Epidermal melanocyte (primary cell): Measurements from ENCODE around the gene PLXNA1.
A peak's percentile ranks its signal among the peaks of the same experiment; 100 is the strongest.

ENCODE experiments used
- DNase-seq: peaks from one replicate; pipeline ENCODE4 v3.0.0; 2011; ENCODE audit warnings: low spot score; ENCODE audit not compliant: insufficient read length

The PLXNA1 gene

DNA sequence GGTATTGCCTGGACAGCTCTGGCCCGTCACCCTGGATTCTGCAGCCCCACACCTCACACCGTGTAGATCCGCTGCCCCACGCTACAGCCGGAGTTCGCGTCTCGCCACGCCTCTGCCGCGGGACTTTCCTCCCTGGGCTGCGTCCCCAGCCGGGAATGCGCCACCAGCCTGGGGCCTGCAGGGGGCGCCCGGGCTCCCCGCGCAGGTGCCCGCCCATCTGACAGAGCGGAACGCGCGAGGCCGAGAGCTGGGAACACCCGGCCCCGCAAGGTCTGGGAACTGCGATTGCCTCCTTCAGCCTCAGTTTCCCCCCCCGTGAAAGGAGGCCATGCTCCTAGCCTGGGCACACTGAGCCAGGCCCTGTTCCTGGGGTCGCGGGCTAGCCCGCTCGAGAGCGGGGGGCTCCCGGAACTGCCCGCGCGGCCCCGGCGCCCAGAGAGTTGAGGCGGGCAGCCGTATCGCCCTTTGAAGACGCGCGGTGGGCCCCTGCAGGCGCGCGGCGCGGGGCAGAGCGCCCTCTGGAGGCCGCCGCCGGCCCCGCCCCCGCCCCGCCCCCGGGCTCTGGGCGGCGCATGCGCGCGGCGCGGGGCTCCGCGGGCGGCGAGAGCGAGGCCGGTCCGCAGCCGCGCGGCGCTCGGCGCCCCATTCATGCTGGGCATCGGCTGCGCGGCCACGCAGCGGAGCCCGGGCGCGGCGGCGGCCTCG lies at the start of gene PLXNA1:
TSS of gene PLXNA1 (plus strand) at position 645 of the 705 bp plus-strand sequence. CDS start 5,479 bp downstream, outside the sequence.
- DNase-seq = peak; percentile 86

DNA sequence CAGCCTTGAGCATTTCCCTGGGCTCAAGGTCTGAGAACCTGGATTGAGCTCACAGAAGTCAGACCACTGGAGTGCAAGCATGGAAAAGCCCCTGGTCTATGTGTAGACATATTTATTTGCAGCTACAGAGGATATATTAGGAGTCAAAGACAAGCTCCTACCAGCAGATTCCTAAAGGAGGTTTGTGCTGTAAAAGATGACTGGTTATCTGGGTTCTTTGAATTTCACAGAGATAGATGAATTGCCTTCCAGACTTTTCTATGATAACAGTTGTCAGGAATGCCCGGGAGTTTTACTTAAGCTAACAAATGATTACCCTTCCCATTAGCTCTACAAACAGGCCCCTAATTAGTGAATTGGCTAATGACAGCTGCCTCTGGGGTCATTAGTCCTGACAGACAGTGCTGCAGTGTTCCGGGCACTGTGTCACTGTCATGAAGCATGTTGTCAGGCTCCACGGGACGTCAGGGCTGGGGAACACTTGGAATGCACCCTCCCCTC lies 48.8 kb upstream of the PLXNA1 start:
- DNase-seq = no peak

DNA sequence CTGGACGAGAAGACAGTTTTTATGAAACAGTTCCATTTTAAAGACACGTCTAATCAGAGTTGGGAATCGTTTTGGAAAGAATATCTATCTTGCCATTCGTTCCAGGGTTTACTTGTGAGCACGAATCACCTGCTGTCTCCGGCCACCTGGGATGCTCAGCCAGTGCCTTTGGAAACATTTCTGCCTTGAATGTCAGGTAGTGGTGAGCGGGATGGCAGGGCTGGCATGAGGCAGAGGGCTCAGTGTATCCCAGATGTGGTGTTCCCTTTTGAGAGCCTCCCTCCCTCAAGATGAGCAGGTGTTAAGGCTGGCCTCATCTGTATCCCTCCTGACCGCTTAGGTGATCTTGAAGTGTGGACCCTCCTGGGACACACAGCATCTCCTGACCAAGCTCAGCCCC lies 47.9 kb upstream of the PLXNA1 start:
- no peak for DNase-seq

DNA sequence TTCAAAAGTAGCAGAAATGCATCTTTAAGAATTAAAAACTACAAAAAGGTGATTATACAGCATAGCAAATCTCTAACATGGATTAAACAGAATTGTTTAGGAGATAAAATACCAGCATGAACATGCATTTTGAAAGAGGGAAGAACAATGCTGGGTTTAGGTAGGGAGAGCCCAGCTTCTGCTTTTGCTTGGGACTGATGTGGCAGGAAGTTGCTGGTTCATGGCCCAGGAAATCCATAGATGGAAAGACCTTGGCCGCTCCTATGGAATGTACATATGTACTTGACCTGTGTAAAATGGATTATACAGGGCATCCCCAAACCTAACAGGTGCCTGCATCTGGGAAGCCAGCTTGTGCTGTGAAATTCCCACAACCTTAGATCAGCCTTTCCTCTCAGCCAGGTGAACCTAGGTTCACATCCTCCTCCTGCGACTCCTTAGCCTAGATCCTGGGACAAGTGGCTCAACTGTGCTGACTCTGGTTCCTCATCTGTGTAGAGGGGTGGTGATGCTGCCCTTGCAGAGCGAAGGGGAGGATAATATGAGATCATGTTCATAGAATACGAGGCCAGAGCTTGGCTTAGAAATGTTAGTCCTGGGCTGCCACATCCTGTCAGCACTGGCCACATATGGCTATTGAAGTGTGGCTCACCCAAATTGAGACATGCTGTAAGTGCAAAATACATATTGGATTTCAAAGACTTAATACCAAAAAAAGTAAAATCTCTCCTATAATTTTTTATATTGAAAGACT lies 47.0 kb upstream of the PLXNA1 start:
- DNase-seq = no peak

DNA sequence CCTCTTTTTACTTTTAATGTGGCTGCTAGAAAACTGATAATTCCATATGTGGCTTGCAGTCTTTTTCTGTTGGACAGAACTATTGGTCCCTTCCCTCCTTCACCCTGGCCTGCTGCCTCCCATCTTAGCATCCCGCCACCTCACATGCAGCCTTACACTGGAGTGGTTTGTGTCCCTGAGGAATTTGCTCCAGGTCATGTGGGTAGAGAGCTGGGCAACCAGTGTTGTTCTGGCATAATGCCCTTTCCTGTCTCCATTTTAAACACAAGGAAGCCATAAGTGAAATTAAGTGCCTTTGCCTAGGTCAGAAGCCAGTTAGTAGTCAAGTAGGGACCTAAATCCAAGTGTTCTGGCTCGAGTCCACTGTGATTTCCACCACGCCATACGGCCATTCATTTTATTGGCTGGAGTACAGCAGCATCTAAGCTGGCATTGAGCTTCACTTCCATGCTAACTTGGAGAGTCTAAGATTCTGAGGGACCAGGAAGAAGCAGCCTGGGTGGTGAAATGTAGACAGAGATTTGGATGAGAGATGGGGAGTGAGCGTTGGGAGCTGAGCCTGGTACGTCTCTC lies 46.0 kb upstream of the PLXNA1 start:
- peak; percentile 42 for DNase-seq

DNA sequence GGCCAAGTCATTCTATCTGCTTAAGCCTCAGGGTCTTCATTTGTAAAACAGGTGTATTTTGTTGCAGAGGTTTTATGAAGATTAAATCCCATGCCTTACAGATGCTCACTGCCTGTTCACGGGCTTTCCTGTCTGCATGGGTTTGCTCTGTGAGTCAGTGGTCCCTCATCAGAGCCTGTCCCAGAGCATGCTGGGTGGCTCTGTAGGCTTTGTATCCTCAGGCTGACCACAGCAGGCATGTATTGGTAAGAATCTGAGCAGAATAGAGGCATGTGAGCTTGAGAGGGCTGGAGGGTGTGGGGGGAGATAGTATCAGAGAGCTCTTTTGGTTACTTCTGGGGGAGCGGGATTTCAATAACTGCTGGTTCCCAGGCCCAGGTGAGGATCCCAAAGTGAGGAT lies 45.4 kb upstream of the PLXNA1 start:
- no peak for DNase-seq

DNA sequence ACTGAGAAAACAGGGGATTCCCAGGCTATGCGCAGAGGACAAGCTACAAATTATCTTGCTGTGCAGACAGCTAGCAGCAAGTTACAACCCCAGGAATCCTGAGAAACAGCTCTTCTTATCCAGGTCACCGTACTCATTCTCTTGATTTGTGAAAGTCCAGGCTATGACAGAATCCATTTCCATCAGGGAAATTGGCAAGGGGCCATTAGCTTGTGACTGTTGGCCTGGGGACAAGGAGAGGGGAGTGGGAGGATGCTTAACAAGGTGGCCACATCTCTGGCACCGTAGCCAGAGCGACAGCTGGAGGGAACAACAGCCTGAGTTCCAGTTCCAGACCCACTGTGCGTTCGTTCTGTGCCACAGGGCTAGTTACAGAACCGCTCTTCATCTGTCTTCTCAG lies 44.9 kb upstream of the PLXNA1 start:
- DNase-seq = no peak

DNA sequence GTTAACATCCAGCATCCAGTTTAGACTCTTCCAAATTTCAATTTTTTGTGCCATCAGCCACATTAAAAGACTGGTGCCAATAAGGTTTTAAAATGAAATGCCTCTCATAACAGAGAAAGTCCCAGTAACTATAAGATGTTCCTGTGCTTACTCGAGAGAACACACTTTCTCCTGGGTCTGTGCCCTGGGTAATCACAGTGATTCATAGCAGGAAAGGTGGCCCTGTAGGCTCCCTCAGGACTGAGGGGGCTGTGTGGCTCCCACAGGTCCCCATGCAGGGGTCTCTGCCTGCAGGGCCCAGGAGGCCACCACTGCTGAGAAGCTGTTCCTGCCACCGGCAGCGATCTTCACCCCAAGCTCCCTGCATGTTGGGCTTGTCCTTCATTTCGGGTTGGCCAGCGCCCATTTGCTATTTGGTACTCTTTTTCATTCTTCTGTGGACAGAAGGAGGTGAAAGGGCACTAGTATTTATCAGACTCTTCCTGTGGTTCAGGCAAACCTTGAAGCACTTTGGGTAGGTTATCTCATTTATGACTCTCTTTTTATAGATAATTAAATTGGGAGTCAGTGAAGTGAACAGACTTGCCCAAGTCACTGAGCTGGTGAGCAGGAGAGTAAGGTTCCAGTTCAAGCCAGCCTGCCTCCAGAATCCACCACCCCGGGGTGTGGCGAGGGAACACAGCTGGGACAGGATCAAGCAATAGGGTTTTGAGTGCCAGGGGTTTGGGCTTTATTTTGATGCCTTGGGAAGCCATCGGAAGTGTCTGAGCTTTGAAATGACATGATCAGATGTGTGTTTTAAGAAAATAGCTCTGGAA lies 44.2 kb upstream of the PLXNA1 start:
- no peak for DNase-seq

DNA sequence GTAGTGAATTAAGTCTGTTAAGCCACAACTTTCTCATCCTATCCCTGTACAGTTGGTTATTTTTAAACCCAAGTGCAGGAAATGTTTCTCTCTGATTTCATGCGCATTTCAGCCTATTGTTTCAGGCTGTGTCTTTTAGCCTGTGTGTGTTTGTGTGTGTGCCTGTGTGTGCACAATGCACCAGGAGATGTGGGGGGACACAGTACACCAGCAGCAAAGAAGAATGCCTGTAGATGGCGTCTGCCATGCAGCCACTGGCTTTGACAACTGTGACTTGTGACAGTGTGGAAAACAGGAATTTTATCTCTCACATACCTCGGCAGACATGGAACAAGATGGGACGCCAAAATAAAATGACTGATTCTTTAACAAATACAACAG lies 43.6 kb upstream of the PLXNA1 start:
- no peak for DNase-seq

DNA sequence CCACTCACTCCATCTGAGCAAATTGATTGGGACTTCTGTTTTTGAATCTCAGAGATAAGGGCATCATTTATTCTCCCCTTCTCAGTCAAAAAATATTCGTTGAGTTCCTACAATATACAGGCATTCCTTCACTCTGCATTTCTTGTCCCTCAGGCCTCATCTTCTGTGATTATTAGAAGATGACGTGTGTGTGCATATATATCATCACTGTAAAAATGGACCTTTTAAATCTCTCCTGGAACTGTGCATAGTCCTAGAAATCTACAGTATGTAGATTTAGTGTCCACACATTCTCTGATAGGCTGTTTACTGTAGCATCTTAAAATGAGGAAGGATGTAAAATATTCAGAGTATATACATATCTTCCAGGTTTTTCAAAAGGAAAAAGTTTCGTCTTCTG lies 43.2 kb upstream of the PLXNA1 start:
- no peak for DNase-seq

DNA sequence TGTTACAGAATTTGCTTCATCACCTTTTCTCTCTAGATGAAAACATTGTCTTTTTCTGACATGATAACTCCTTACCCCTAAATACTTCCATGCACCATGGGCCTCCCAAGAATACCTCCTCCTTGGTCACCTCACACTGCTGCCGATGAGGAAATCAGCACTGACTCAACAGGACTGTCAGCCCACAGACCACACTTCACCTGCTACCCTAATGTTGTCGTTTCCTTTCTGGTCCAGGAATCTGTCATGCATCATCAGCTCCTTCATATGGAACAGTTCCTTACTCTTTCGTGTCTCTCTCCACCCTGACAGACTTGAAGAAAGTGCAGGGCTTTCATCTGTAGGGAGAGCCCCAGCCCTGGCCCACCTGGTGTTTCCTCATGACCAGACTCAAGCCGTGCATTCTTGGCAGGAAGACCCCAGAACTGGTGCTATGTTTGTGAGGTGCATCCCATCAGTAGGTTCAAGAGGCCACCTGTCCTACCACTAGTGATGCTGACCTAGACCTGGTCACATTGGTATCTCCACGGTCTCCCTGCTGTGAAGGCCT lies 41.1 kb upstream of the PLXNA1 start:
- no peak for DNase-seq

DNA sequence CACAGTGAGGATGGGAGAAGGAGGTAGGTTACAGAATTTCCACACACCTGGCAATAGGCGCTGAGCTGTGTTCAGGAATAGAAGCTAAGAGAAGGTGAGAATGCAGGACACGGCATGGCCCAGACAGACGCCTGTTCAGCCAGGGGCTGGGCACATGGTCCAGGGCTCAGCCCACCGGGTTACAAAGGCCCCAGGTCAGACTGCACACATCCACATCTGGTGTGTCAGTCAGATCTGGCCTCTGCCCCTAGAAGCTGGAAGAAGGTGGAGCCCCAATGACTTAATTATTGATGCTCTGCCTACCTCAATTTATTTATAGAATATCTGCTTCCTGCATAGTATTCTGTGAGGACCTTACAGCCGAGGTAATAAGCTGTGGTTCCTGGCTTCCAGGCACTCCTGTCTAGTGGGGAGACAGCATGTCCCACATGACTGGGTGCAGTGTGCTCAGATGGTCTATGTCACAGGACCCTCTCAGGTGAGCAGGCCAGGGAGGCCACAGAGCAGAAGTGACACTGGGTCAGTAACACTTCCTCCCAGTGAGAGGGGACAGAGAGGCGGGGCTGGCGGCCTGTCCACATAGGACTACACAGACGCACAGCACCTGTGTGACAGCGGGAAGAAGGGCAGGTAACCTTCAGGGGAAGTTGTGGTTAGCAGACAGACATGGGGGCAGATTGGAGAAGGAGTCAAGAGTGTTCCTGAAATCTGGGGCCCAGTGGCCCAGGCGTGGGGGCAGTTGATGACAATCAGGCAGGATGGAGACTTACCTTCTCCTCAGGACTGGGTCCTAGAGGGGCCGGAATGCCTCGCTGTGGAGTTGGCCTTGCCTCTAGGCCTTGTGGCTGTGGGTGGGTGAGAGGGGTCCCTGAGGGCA lies 38.6 kb upstream of the PLXNA1 start:
- no peak for DNase-seq

DNA sequence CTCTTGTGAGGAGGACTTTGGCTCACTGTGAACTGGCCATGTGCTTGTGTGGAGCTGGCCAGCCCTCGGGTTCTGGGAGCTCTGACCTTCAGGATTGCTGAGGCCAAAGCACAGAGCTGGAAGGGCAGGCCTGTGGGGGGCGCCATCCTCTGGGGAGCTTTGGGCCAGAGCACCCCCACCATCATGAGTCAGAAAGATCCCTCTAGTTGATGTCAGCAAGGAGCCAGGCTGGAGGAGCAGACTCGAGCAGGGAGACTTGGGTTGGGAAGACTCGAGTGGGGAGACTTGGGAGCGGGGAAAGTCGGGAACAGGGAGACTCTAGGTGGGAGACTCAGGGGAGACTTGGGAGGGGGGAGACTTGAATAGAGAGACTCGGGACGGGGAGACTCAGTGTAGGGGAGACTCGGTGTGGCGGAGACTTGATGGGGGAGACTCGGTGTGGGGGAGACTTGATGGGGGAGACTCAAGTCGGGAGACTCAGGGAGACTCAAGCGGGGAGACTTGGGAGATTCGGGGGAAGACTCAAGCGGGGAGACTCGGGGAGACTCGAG lies 37.7 kb upstream of the PLXNA1 start:
- no peak for DNase-seq

DNA sequence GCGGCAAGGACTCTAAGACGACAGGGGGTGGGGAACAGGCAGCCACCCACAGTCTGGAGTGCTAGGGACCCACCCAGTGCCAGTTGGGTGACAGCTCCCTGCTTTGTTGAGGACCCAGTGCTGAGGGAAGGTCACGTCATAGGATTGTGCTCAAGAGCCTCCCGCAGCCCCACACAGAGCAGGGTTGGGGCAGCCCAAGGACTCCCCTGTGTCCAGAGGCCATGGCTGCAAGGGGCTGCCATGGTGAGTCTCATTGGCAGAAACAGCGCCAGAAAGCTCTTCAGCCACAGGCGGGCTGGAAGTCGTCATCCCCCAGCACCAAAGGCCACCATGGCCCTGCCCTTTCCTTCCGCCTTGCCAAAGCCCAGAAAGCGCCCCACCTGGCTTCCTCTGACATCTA lies 37.0 kb upstream of the PLXNA1 start:
- DNase-seq = no peak

DNA sequence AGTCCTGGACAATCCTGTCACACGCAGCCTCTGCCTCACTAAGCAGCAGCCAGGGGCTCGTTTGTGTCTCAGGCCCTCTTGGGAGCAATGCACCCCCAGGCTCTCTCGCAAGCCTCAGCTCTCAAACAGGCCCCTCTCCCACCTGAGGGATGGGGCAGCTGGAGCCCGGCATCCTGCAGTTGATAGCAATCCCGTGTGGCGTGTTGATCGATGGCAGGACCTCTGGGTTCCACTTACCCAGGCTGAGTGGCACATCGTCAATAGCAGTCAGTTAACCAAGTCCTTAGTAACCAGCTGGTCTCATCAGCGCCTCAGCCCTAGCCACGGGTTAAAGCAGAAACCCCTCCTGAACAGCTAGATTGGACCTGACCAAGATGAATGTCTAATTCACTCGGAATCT lies 36.5 kb upstream of the PLXNA1 start:
- DNase-seq = no peak

DNA sequence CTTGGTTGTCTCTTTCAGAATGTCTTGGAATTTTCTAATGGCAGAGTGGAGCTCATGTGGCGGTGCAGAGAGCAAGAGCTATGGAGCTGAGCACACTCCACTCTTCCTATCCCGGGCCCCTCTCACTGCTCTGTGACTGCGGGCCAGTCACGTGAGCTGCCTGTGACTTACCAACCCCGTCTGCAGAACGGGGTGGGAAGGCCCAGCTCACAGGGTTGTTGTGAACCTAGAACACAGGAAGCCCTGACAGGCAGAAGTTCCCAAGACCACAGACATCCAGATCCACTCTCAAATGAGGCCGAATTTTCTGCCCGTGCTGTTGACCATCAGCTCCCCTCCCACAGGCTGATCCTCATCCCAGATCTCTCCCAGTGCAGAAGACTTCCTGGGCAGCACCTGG lies 35.5 kb upstream of the PLXNA1 start:
- no peak for DNase-seq

DNA sequence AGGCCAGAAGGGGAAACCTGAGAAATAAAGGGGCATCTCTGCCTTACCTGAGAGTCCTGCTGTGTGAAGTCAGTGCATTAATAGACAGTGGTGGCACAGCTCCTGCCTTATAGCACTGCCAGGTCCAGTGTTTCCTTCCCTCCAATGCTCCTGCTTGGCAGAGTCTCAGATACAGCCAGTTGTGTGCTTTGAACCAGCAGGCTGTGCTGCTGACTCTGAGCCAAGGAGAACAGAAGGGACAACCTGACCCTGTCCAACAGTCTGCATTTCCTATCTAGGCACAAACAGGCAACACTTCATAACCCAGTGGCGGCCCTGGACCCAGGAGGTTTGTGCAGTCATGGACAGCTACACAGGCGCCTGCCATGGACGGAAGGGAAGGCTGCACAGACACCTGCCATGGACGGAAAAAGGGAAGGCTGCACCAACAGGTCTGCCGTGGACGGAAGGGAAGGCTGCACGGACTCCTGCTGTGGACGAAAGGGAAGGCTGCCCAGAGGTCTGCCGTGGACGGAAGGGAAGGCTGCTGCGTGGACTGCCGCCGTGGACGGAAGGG lies 33.9 kb upstream of the PLXNA1 start:
- DNase-seq = no peak

DNA sequence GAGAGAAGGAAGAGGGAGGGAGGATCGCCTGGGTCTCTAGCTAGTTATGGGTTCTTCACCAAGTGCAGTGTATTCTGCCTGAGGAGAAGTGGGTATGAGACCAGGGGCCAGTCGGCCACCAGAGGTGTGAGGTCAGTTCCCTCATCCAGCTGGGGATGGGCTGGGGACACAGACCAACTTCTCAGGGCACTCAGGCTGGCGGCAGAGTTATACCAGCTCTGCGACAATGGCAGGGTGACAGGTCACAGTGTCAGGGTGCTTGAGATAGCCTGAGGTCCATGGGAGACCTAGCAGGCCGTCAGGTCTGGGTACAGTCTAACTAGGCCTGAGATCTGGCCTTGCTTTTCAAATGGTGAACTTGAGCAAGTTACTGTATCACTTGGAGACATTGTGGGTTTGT lies 31.4 kb upstream of the PLXNA1 start:
- no peak for DNase-seq

DNA sequence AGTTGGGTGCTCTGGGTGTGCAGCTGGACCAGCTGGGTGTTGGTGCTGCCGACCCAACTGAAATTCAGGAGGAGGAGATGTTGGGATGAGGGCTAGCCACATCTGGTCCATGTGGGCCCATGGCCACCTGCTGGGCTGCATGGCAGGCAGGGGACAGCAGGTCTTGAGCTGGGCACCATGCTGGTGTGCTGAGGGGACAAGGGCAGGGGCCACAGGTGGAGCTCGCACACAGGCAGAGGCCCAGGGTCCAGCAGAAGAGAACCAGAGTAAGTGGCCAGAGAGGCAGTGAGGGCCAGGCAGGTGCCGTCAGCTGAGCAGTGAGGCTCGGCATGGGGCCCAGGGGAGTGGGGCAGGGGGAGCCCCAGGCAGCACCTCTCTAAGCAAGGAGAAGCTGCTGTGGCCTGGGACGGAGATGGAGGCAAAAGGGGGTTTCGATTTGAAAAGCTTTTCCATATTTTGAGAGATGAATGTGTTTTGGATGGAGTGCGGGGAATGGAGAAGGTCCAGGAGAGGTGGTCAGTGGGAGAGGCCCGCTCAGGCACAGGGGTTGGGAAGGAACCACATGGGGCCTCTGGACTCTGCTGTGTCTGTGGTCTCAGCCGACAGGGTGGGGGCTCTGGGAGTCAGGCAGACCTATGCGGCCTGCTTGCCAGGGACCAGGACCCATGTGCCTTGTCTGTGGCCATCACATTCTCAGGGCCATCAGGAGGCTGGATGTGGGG lies 30.5 kb upstream of the PLXNA1 start:
- no peak for DNase-seq
